Liver (tissue), 9 donors: ENCODE results near the gene PCBP1. TPM values are rescaled to one million over a fixed set of nuclear protein-coding genes. Genes with fewer than 3 reads are reported as not detected.

ENCODE experiments used
- DNase-seq: peaks from one replicate; pipeline ENCODE4 v3.0.0-alpha.2; 2017; ENCODE audit warnings: low spot score
- H3K27ac ChIP-seq, 2 donors: one replicate each; pipeline ENCODE4 v1.7.0; 2013; ENCODE audit warnings: inconsistent platforms in 2 of 2, low read length in 2 of 2, control low read depth in 1 of 2, low read depth in 1 of 2, mild to moderate bottlenecking in 1 of 2
- H3K27me3 ChIP-seq, 4 donors: one replicate each; pipeline versions ENCODE4 v1.6.1 to v1.7.0; 2013; ENCODE audit warnings: low read length in 3 of 4, inconsistent platforms in 1 of 4, mild to moderate bottlenecking in 1 of 4, moderate library complexity in 1 of 4; ENCODE audit not compliant: control insufficient read depth in 4 of 4, insufficient read depth in 4 of 4
- H3K36me3 ChIP-seq, 4 donors: one replicate each; pipeline versions ENCODE4 v1.6.1 to v1.7.0; 2013; ENCODE audit warnings: low read length in 3 of 4, mild to moderate bottlenecking in 3 of 4, low read depth in 1 of 4, moderate library complexity in 1 of 4; ENCODE audit not compliant: control insufficient read depth in 4 of 4, insufficient read depth in 3 of 4
- H3K4me1 ChIP-seq, 4 donors: one replicate each; pipeline versions ENCODE4 v1.6.1 to v1.7.0; 2013; ENCODE audit warnings: low read length in 3 of 4, mild to moderate bottlenecking in 3 of 4, moderate library complexity in 1 of 4; ENCODE audit not compliant: control insufficient read depth in 4 of 4, insufficient read depth in 4 of 4
- H3K4me3 ChIP-seq, 3 donors: one replicate each; pipeline versions ENCODE4 v1.6.1 to v1.7.0; 2013; ENCODE audit warnings: low read length in 3 of 3, control low read depth in 1 of 3, low read depth in 1 of 3, mild to moderate bottlenecking in 1 of 3
- H3K9ac ChIP-seq, 2 donors: one replicate each; pipeline ENCODE4 v1.7.0; 2013; ENCODE audit warnings: low read length in 2 of 2, mild to moderate bottlenecking in 2 of 2, moderate library complexity in 2 of 2, control low read depth in 1 of 2, low read depth in 1 of 2
- H3K9me3 ChIP-seq, 4 donors: one replicate each; pipeline versions ENCODE4 v1.6.1 to v1.7.0; 2013; ENCODE audit warnings: low read length in 3 of 4; ENCODE audit not compliant: control insufficient read depth in 4 of 4
- EGR1 ChIP-seq, 2 donors: IDR thresholded peaks; 2 replicates each; pipeline ENCODE4 v1.6.1; 2016 to 2018; ENCODE audit warnings: antibody characterized with exemption in 2 of 2, low read depth in 2 of 2
- FOXA1 ChIP-seq: IDR thresholded peaks from 2 replicates; pipeline ENCODE4 v1.6.1; 2016; ENCODE audit warnings: antibody characterized with exemption
- FOXA2 ChIP-seq: IDR thresholded peaks from 2 replicates; pipeline ENCODE4 v1.6.1; 2016; ENCODE audit warnings: antibody characterized with exemption
- GABPA ChIP-seq, 2 donors: IDR thresholded peaks in 1 of 2; conservative IDR thresholded peaks in 1 of 2; 2 replicates each; pipeline ENCODE4 v1.6.1; 2016; ENCODE audit warnings: antibody characterized with exemption in 2 of 2, mild to moderate bottlenecking in 1 of 2, moderate library complexity in 1 of 2
- HNF4A ChIP-seq, 2 donors: conservative IDR thresholded peaks; 2 replicates each; pipeline ENCODE4 v1.6.1; 2016; ENCODE audit warnings: antibody characterized with exemption in 2 of 2, mild to moderate bottlenecking in 2 of 2
- HNF4G ChIP-seq: IDR thresholded peaks from 2 replicates; pipeline ENCODE4 v1.6.1; 2016; ENCODE audit warnings: antibody characterized with exemption
- JUND ChIP-seq, 2 donors: IDR thresholded peaks; 2 replicates each; pipeline ENCODE4 v1.6.1; 2016; ENCODE audit warnings: antibody characterized with exemption in 2 of 2
- NR2F2 ChIP-seq: IDR thresholded peaks from 2 replicates; pipeline ENCODE4 v1.6.1; 2016; ENCODE audit warnings: antibody characterized with exemption
- RAD21 ChIP-seq, 2 donors: IDR thresholded peaks; 2 replicates each; pipeline ENCODE4 v1.6.1; 2016; ENCODE audit warnings: antibody characterized with exemption in 2 of 2, mild to moderate bottlenecking in 2 of 2
- RXRA ChIP-seq, 2 donors: IDR thresholded peaks; 2 replicates each; pipeline ENCODE4 v1.6.1; 2017 to 2018; ENCODE audit warnings: antibody characterized with exemption in 2 of 2, mild to moderate bottlenecking in 1 of 2
- SP1 ChIP-seq: IDR thresholded peaks from 2 replicates; pipeline ENCODE4 v1.6.1; 2018; ENCODE audit warnings: antibody characterized with exemption, mild to moderate bottlenecking
- TAF1 ChIP-seq: conservative IDR thresholded peaks from 2 replicates; pipeline ENCODE4 v1.6.1; 2016; ENCODE audit warnings: antibody characterized with exemption, mild to moderate bottlenecking
- YY1 ChIP-seq: IDR thresholded peaks from 2 replicates; pipeline ENCODE4 v1.6.1; 2016; ENCODE audit warnings: antibody characterized with exemption, mild to moderate bottlenecking
- WGBS: extraction: QIAGEN DNeasy Blood & Tissue Kit; methylation state at CpG from one replicate; pipeline ENCODE4 v1.1.7; 2013; 5-methylcytosine and 5-hydroxymethylcytosine counted together
- polyA plus RNA-seq, 2 donors: library from polyadenylated mRNA; stranded (reverse) in 1 of 2; unstranded in 1 of 2; fragments of 200-250 nt in 1 of 2; fragments of >200 nt in 1 of 2; fragmentation: Nextera tagmentation in 1 of 2; extraction: Ambion mirVana in 1 of 2; gene quantifications; one replicate each; pipeline versions ENCODE4 v1.2.1 to v1.2.3, GENCODE V29; 2013 to 2015
- total RNA-seq, 2 donors: library from RNA; depleted of rRNA; stranded (reverse); fragments of >200 nt; gene quantifications; one replicate each; pipeline ENCODE4 v1.2.3, GENCODE V29; 2014
- TF ChIP-seq, protein P1 (sequence below): IDR thresholded peaks from 2 replicates; pipeline ENCODE4 v1.6.1; 2016; ENCODE audit warnings: antibody characterized with exemption
- TF ChIP-seq, protein P2 (sequence below): IDR thresholded peaks from 2 replicates; pipeline ENCODE4 v1.6.1; 2016; ENCODE audit warnings: antibody characterized with exemption
- TF ChIP-seq, protein P3 (sequence below): fragments of 150-350 bp; IDR thresholded peaks from 2 replicates; pipeline ENCODE4 v1.5.1; 2017; ENCODE audit warnings: improper control_type of control experiment, low read depth, low read length; ENCODE audit not compliant: missing input control
- TF ChIP-seq, protein P4 (sequence below): IDR thresholded peaks from 2 replicates; pipeline ENCODE4 v1.6.1; 2016; ENCODE audit warnings: antibody characterized with exemption
- donor health status: healthy.
- donor health status: healthy.
- donor health status: healthy.
- donor health status: healthy.
- donor health status: healthy.

PCBP1 gene
- total and polyA plus RNA-seq, 4 donors: 64.0 to 202 (median 87.9) TPM

DNA sequence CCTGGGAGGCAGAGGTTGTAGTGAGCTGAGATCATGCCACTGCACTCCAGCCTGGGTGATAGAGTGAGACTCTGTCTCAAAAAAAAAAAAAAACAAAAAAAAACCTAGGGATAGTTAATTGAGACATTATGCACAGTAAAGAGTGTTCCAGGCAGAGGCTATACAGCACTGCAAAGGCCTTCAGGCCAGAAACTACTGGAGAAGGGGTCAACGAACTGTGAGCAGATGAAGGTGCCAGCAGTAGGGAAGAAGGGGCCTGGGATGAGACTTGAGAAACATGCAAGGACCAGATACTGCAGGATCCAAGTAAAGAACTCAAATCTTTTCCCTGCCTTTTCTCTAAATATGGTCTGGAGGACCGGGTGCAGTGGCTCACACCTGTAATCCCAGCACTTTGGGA lies 26.0 kb upstream of the PCBP1 start:
- 83% methylated on average over 2 of the region's 2 CpGs for WGBS
- H3K9me3 ChIP-seq: no peaks in the 10 kb centered on the region
- H3K27ac ChIP-seq: no peak overlapping the region
- H3K9ac ChIP-seq: no peak overlapping the region
- H3K4me1 ChIP-seq: no peaks in the 10 kb centered on the region
- H3K4me3 ChIP-seq: no peak overlapping the region
- no peak for DNase-seq
- no peaks in the 10 kb centered on the region for H3K27me3 ChIP-seq
- TF ChIP-seq, protein P1, sequence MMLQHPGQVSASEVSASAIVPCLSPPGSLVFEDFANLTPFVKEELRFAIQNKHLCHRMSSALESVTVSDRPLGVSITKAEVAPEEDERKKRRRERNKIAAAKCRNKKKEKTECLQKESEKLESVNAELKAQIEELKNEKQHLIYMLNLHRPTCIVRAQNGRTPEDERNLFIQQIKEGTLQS: no peak
- peak; percentile 16 to 35 for TF ChIP-seq RXRA (IDR thresholded peaks at IDR 0.05)
- peaks cover 7 to 43% (median 29%) of the 10 kb centered on the region in 4 donors for H3K36me3 ChIP-seq

DNA sequence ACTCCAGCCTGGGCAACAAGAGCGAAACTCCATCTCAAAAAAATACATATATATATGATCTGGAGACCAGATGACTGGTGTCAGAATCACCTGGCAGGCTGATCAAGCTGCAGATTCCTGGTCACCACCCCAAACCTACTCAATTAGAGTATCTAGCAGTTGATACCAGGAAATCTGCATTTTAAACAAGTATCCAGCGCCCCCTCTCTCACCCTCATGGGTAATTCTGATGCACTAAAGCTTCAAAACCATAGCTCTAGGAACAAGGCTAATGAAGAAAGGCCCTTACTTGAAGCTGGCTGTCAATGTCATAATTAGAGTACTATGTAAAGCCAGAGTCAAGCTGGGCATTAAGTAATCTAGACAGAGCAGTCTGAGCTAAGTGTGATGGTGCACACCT lies 25.0 kb upstream of the PCBP1 start:
- H3K4me1 ChIP-seq: no peaks in the 10 kb centered on the region
- H3K9me3 ChIP-seq: no peaks in the 10 kb centered on the region
- no peak overlapping the region for H3K27ac ChIP-seq
- no peak overlapping the region for H3K4me3 ChIP-seq
- no peak overlapping the region for H3K9ac ChIP-seq
- H3K27me3 ChIP-seq: no peaks in the 10 kb centered on the region
- TF ChIP-seq FOXA2 (no peak), YY1 (no peak), RXRA (IDR thresholded peaks at IDR 0.05) (no peak), HNF4A (conservative IDR thresholded peaks at IDR 0.05) (no peak), GABPA (IDR thresholded peaks at IDR 0.05 in 1 of 2, conservative IDR thresholded peaks at IDR 0.05 in 1 of 2) (no peak), HNF4G (no peak), EGR1 (IDR thresholded peaks at IDR 0.05; ENCODE audit: low read depth in 2 of 2) (no peak), FOXA1 (no peak), RAD21 (IDR thresholded peaks at IDR 0.05) (no peak), NR2F2 (no peak), TAF1 (no peak)
- TF ChIP-seq, protein P2, sequence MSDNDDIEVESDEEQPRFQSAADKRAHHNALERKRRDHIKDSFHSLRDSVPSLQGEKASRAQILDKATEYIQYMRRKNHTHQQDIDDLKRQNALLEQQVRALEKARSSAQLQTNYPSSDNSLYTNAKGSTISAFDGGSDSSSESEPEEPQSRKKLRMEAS: no peak
- TF ChIP-seq, protein P3, sequence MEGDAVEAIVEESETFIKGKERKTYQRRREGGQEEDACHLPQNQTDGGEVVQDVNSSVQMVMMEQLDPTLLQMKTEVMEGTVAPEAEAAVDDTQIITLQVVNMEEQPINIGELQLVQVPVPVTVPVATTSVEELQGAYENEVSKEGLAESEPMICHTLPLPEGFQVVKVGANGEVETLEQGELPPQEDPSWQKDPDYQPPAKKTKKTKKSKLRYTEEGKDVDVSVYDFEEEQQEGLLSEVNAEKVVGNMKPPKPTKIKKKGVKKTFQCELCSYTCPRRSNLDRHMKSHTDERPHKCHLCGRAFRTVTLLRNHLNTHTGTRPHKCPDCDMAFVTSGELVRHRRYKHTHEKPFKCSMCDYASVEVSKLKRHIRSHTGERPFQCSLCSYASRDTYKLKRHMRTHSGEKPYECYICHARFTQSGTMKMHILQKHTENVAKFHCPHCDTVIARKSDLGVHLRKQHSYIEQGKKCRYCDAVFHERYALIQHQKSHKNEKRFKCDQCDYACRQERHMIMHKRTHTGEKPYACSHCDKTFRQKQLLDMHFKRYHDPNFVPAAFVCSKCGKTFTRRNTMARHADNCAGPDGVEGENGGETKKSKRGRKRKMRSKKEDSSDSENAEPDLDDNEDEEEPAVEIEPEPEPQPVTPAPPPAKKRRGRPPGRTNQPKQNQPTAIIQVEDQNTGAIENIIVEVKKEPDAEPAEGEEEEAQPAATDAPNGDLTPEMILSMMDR: no peak
- TF ChIP-seq, protein P1: no peak
- TF ChIP-seq, protein P4, sequence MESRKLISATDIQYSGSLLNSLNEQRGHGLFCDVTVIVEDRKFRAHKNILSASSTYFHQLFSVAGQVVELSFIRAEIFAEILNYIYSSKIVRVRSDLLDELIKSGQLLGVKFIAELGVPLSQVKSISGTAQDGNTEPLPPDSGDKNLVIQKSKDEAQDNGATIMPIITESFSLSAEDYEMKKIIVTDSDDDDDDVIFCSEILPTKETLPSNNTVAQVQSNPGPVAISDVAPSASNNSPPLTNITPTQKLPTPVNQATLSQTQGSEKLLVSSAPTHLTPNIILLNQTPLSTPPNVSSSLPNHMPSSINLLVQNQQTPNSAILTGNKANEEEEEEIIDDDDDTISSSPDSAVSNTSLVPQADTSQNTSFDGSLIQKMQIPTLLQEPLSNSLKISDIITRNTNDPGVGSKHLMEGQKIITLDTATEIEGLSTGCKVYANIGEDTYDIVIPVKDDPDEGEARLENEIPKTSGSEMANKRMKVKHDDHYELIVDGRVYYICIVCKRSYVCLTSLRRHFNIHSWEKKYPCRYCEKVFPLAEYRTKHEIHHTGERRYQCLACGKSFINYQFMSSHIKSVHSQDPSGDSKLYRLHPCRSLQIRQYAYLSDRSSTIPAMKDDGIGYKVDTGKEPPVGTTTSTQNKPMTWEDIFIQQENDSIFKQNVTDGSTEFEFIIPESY: no peak
- H3K36me3 ChIP-seq: peaks cover 6 to 44% (median 31%) of the 10 kb centered on the region in 4 donors
- DNase-seq: no peak
- WGBS: 98% methylated on average over 2 of the region's 2 CpGs

DNA sequence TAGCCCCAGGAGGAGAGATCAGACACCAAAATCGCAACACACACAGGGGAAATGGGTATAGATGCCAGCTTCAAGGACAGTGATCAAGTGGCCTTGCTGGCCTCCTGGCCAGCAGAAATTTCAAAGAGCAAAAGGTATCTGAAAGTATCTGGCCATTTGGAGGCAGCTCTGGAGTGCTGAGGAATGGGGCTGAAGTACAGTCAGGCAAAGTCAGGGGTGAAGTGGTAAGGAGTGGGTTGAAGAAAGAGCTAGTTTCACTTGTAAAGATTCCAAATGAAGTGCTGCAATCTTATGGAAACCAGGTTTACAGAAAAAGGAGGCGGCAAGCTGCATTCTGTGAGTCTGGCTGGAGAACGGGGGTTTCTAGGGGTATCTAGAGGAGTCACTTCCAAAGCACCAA lies 19.2 kb upstream of the PCBP1 start:
- no peak for DNase-seq
- 95% methylated on average over 3 of the region's 3 CpGs for WGBS
- Histone ChIP-seq H3K36me3 (peaks cover 0 to 18% (median 14%) of the 10 kb centered on the region in 4 donors), H3K4me1 (peaks cover 0 to 27% (median 8%) of the 10 kb centered on the region in 4 donors), H3K9me3 (no peaks in the 10 kb centered on the region), H3K27me3 (no peaks in the 10 kb centered on the region), H3K4me3 (no peak overlapping the region), H3K27ac (peak overlapping the region; percentile 94 to 95), H3K9ac (peak overlapping the region; percentile 12 to 33)
- TF ChIP-seq EGR1 (IDR thresholded peaks at IDR 0.05; ENCODE audit: low read depth in 2 of 2) (no peak), YY1 (no peak), GABPA (IDR thresholded peaks at IDR 0.05 in 1 of 2, conservative IDR thresholded peaks at IDR 0.05 in 1 of 2) (no peak), JUND (IDR thresholded peaks at IDR 0.05) (no peak), RAD21 (IDR thresholded peaks at IDR 0.05) (no peak), HNF4G (no peak), SP1 (no peak)
- TF ChIP-seq, protein P4: no peak
- TF ChIP-seq, protein P1: no peak
- TF ChIP-seq, protein P2: no peak
- TF ChIP-seq, protein P3: no peak
